ENCODE measurements around the gene ACKR1. TPM values are rescaled to one million over a fixed set of nuclear protein-coding genes. Genes with fewer than 3 reads are reported as not detected.

The ACKR1 gene
- total and polyA plus RNA-seq, 2 of the 13 experiments (the other 11 are each of a cell fraction or from before 2014, with no cell fraction given) = not detected

DNA sequence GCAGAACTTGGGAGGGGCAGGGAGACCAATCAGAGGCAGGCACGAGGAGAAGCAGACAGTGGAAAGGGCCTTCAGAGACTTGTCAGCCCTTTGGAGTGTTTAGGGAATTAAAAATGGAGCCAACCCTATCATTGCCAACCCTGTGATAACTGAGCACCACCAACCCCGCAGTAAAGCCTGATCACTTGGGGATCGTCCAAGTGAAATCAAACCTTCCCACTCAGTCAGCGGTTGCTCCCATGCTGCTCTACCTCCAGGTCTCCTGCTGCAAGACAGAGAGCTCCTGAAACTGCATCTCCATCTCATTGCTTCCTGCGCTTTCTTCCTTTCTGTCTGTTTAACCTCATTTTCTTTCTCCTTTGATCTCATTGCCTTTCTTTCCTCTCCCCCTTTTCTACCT is 4.8 kb upstream of the ACKR1 start:
- POLR2A ChIA-PET = no interaction called here
- BruUV-seq (replicated peaks) = no TSS peak
- no peaks in the 10 kb centered on the region for H3K79me2 ChIP-seq (ENCODE audit: insufficient read depth, low read length)
- intact Hi-C loops (cut with micrococcal nuclease; ENCODE audit: unreplicated experiment) (no loop called here), in situ Hi-C loops (cut with HindIII; ENCODE audit: extremely low pct_ligation_motif_present, low pct_unique_long_range_greater_than_20kb) (loop anchor here (5.0 kb wide), 1 partner anchor 38 kb away; no protein-coding TSS in a partner anchor)
- H3K36me3 ChIP-seq (replicated peaks in 1 of 2; ENCODE audit: control insufficient read depth in 1 of 2, insufficient read depth in 2 of 2, low read length in 2 of 2) = no peaks in the 10 kb centered on the region
- H3K4me1 ChIP-seq (ENCODE audit: insufficient read depth, low read length) = no peaks in the 10 kb centered on the region
- H3K4me3 ChIP-seq (replicated peaks in 1 of 3; ENCODE audit: insufficient read depth in 1 of 3, low read depth in 2 of 3, low read length in 3 of 3) = no peak overlapping the region
- no peaks in the 10 kb centered on the region; a peak in 1 of 5 replicates for H3K27me3 ChIP-seq (ENCODE audit: control insufficient read depth in 1 of 2, insufficient read depth in 2 of 2, low read length in 2 of 2)
- ATAC-seq (no peak), FAIRE-seq (no peak), DNase-seq (ENCODE audit: low spot score) (no peak)
- no peaks in the 10 kb centered on the region for H4K20me1 ChIP-seq (ENCODE audit: insufficient read depth, low read length)
- CTCF ChIA-PET (ENCODE audit: low intra/inter-chr PET ratio, low total read pairs) = no interaction called here
- H3K4me2 ChIP-seq (ENCODE audit: low read depth, low read length) = no peak overlapping the region
- no peak overlapping the region for H2AFZ ChIP-seq (ENCODE audit: low read length)
- TF ChIP-seq, protein P1, sequence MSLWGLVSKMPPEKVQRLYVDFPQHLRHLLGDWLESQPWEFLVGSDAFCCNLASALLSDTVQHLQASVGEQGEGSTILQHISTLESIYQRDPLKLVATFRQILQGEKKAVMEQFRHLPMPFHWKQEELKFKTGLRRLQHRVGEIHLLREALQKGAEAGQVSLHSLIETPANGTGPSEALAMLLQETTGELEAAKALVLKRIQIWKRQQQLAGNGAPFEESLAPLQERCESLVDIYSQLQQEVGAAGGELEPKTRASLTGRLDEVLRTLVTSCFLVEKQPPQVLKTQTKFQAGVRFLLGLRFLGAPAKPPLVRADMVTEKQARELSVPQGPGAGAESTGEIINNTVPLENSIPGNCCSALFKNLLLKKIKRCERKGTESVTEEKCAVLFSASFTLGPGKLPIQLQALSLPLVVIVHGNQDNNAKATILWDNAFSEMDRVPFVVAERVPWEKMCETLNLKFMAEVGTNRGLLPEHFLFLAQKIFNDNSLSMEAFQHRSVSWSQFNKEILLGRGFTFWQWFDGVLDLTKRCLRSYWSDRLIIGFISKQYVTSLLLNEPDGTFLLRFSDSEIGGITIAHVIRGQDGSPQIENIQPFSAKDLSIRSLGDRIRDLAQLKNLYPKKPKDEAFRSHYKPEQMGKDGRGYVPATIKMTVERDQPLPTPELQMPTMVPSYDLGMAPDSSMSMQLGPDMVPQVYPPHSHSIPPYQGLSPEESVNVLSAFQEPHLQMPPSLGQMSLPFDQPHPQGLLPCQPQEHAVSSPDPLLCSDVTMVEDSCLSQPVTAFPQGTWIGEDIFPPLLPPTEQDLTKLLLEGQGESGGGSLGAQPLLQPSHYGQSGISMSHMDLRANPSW (CRISPR knock-in tag; IDR thresholded peaks at IDR 0.05; ENCODE audit: borderline replicate concordance) = no peak
- TF ChIP-seq SMAD9 (CRISPR knock-in tag; IDR thresholded peaks at IDR 0.05) (no peak), NPAS2 (CRISPR knock-in tag; IDR thresholded peaks at IDR 0.05; ENCODE audit: borderline replicate concordance) (no peak), PRPF4 (IDR thresholded peaks at IDR 0.05; ENCODE audit: low read depth, low read length, poor library complexity, severe bottlenecking) (no peak), ZNF512 (CRISPR knock-in tag; IDR thresholded peaks at IDR 0.05) (no peak)
- H3K27ac ChIP-seq (ENCODE audit: extremely low read length, insufficient read depth, low read length) = no peak overlapping the region
- H3K9me3 ChIP-seq (ENCODE audit: low read length) = no peaks in the 10 kb centered on the region
- no peak overlapping the region for H3K9ac ChIP-seq (ENCODE audit: insufficient read depth, low read depth, low read length)
- 11% methylated on average over 5 of the region's 5 CpGs for WGBS (ENCODE audit: low lambda C conversion rate)

All from HepG2 (cell line).